ENCODE results near the gene ZNF280B.

DNA sequence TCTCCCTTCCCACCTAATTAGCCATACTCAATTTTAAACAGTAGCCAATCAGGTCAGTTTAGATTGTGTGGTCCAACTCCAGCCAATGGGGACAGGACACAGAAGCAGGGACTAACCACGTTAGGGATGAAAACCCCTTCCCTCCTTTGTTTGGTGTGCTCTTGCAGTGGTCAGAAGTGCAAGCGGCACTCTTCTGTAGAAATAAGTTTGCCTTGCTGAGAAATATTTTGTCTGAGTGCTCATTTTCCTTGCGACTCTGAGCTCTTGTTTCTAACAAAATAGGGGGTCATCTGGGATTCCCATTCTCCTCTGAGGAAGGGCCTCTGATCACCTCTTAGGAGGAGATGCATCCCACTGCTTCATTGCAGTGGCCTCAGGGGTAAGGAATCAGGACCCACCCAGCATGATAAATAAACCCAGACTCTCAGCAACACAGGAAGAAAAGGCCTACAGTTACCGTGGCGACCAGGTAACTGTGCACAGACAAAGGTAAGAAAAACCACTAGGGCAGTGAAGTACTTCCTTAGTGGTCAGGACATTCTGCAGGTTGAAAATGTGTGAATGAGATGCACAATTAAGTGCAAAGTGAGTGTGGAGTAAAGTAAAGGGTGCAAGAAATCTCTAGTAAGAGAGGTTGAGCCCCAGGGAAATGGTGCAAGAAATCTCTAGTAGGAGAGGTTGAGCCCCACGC is 55.4 kb downstream of the ZNF280B start:
- TF ChIP-seq, protein P1, sequence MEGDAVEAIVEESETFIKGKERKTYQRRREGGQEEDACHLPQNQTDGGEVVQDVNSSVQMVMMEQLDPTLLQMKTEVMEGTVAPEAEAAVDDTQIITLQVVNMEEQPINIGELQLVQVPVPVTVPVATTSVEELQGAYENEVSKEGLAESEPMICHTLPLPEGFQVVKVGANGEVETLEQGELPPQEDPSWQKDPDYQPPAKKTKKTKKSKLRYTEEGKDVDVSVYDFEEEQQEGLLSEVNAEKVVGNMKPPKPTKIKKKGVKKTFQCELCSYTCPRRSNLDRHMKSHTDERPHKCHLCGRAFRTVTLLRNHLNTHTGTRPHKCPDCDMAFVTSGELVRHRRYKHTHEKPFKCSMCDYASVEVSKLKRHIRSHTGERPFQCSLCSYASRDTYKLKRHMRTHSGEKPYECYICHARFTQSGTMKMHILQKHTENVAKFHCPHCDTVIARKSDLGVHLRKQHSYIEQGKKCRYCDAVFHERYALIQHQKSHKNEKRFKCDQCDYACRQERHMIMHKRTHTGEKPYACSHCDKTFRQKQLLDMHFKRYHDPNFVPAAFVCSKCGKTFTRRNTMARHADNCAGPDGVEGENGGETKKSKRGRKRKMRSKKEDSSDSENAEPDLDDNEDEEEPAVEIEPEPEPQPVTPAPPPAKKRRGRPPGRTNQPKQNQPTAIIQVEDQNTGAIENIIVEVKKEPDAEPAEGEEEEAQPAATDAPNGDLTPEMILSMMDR (IDR thresholded peaks at IDR 0.05; ENCODE audit: extremely low read depth in 1 of 2, insufficient read depth in 1 of 2, low read depth in 1 of 2, low read length in 2 of 2): no peak
- TF ChIP-seq EZH2 (IDR thresholded peaks at IDR 0.05; ENCODE audit: borderline replicate concordance, low read depth, low read length, severe bottlenecking): no peak
- no peak for TF ChIP-seq GATA2 (IDR thresholded peaks at IDR 0.05; ENCODE audit: insufficient read depth, insufficient read length, low read depth, low read length)
- TF ChIP-seq POLR2AphosphoS5 (IDR thresholded peaks at IDR 0.05; ENCODE audit: insufficient read depth, low read depth, low read length): no peak
- TF ChIP-seq POLR2A (IDR thresholded peaks at IDR 0.05; ENCODE audit: low read depth, low read length): no peak
- no peak for TF ChIP-seq JUN (IDR thresholded peaks at IDR 0.05; ENCODE audit: borderline replicate concordance, insufficient read depth, insufficient read length, low read depth)
- TF ChIP-seq, protein P2, sequence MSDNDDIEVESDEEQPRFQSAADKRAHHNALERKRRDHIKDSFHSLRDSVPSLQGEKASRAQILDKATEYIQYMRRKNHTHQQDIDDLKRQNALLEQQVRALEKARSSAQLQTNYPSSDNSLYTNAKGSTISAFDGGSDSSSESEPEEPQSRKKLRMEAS (IDR thresholded peaks at IDR 0.05; ENCODE audit: insufficient read depth, insufficient read length): no peak
